Measurements from ENCODE around the gene CCDC88C.

The CCDC88C gene

DNA sequence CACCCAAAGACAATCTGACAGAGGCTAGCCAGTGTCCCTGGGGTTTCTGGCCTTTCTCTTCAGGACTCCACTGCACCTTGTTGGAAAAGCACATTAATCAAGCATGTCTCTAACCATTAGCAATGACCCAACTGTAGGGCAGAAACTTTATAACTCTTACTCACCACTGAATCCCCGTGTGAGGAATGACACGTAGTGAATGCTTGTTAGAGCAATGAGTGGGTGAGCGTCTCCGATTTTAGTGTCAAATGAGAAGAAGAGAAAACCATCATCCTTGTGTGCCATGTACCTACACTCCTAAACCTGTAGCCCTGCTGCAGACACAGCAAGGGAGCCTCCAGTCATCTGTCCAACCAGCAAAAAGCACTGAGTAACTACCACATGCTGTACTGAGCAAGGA is 116.7 kb downstream of the CCDC88C start:
- Histone ChIP-seq H3K27me3 (ENCODE audit: insufficient read depth, low read depth) (no peaks in the 10 kb centered on the region), H3K4me3 (IDR thresholded peaks at IDR 0.05; ENCODE audit: insufficient read depth, low read depth, low read length) (no peak overlapping the region), H4K20me1 (ENCODE audit: insufficient read depth) (no peaks in the 10 kb centered on the region), H3K4me2 (no peak overlapping the region), H3K79me2 (ENCODE audit: insufficient read depth, low read depth) (no peaks in the 10 kb centered on the region), H2AFZ (ENCODE audit: low read depth) (no peak overlapping the region), H3K36me3 (ENCODE audit: insufficient read depth) (no peaks in the 10 kb centered on the region), H3K9ac (no peak overlapping the region), H3K4me1 (ENCODE audit: low read depth, poor library complexity, severe bottlenecking) (no peaks in the 10 kb centered on the region), H3K27ac (no peak overlapping the region)
- TF ChIP-seq, protein P1, sequence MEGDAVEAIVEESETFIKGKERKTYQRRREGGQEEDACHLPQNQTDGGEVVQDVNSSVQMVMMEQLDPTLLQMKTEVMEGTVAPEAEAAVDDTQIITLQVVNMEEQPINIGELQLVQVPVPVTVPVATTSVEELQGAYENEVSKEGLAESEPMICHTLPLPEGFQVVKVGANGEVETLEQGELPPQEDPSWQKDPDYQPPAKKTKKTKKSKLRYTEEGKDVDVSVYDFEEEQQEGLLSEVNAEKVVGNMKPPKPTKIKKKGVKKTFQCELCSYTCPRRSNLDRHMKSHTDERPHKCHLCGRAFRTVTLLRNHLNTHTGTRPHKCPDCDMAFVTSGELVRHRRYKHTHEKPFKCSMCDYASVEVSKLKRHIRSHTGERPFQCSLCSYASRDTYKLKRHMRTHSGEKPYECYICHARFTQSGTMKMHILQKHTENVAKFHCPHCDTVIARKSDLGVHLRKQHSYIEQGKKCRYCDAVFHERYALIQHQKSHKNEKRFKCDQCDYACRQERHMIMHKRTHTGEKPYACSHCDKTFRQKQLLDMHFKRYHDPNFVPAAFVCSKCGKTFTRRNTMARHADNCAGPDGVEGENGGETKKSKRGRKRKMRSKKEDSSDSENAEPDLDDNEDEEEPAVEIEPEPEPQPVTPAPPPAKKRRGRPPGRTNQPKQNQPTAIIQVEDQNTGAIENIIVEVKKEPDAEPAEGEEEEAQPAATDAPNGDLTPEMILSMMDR (conservative IDR thresholded peaks at IDR 0.05; ENCODE audit: low read depth, low read length), result no peak

DNA sequence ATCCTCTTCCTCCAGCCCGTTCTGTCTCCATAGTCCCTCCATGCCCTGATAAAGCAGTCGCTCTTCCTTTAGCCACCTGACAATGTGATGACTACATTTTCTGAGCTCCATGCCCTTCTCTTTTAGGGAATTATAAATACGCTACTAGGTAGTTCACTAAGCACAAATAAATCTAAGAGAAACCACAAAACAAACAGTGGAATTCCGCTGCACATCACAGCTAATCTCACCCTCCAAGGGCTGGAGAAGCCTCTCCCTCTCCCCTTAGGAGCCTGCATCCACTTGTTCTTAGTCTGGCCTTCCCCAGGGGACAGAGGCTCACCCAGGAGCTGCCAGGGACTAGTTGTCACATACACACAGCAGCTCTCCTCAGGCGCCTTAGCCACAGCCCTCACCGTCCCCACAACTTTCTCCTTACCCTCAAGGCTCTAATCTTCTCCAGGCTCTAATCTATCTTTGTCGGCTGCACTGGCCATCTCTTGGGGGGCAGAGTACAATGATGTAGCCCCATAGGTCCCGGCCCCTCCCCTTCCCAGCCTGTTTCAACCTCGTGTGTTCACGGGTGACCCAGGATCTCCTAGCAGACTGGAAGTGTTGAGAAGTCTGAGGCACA is 117.2 kb downstream of the CCDC88C start:
- Histone ChIP-seq H3K27me3 (ENCODE audit: insufficient read depth, low read depth) (no peaks in the 10 kb centered on the region), H3K36me3 (ENCODE audit: insufficient read depth) (no peaks in the 10 kb centered on the region), H3K27ac (no peak overlapping the region), H3K79me2 (ENCODE audit: insufficient read depth, low read depth) (no peaks in the 10 kb centered on the region), H3K9ac (no peak overlapping the region), H3K4me2 (no peak overlapping the region), H3K4me1 (ENCODE audit: low read depth, poor library complexity, severe bottlenecking) (no peaks in the 10 kb centered on the region), H4K20me1 (ENCODE audit: insufficient read depth) (no peaks in the 10 kb centered on the region), H3K4me3 (IDR thresholded peaks at IDR 0.05; ENCODE audit: insufficient read depth, low read depth, low read length) (no peak overlapping the region), H2AFZ (ENCODE audit: low read depth) (no peak overlapping the region)
- TF ChIP-seq, protein P1 (conservative IDR thresholded peaks at IDR 0.05; ENCODE audit: low read depth, low read length), result no peak

DNA sequence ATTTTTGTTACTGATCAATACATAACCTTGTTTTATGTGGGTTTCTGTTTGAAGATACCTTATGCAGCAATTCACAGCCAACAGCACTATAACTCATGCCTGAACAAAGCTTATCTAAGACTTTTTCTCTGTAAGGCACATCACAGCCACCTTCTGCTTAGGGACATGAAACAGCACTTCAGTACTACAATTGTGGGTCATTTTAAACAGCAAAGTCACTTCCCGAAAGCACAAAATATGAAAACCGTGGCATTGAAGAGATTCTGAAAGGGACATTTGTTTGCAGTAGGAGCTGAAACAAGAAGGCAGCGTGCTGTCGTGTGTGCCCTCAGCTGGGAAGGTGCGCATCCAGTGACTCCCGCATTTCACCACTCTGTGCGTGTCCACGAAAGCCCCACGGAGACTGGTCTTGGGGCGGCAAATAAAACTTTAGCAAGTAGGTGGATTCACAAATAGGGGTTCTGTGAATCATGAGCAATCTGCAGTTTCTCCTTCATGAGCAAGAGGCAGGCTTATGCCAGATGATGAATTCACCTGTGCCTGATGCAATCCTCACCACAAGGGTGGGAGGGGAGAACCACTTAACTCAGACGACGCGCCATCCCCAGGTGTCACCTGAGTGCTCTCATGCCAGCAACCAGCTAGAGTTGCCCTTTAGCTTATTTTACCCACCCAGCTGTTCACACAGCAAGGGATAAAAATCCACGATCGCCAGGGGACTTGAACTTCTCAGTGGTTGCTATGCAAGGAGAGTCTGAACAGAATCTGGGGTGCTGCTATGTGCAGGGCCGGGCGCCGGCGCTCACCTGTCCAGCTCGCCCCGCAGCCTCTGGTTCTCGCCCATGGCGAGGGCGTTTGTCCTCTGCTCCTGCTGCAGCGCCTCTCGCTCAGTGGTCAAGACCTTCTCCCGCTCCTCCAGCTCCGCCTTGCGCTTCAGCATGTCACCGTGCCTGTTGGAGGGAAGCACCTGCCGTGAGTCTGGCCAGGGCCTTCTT is 118.2 kb downstream of the CCDC88C start:
- no peaks in the 10 kb centered on the region for H3K36me3 ChIP-seq (ENCODE audit: insufficient read depth)
- H3K79me2 ChIP-seq (ENCODE audit: insufficient read depth, low read depth), result no peaks in the 10 kb centered on the region
- H3K9ac ChIP-seq, result no peak overlapping the region
- TF ChIP-seq, protein P1 (conservative IDR thresholded peaks at IDR 0.05; ENCODE audit: low read depth, low read length), result no peak
- no peak overlapping the region for H3K27ac ChIP-seq
- H4K20me1 ChIP-seq (ENCODE audit: insufficient read depth), result no peaks in the 10 kb centered on the region
- no peak overlapping the region for H2AFZ ChIP-seq (ENCODE audit: low read depth)
- no peaks in the 10 kb centered on the region for H3K4me1 ChIP-seq (ENCODE audit: low read depth, poor library complexity, severe bottlenecking)
- H3K4me3 ChIP-seq (IDR thresholded peaks at IDR 0.05; ENCODE audit: insufficient read depth, low read depth, low read length), result no peak overlapping the region
- H3K27me3 ChIP-seq (ENCODE audit: insufficient read depth, low read depth), result no peaks in the 10 kb centered on the region
- no peak overlapping the region for H3K4me2 ChIP-seq

DNA sequence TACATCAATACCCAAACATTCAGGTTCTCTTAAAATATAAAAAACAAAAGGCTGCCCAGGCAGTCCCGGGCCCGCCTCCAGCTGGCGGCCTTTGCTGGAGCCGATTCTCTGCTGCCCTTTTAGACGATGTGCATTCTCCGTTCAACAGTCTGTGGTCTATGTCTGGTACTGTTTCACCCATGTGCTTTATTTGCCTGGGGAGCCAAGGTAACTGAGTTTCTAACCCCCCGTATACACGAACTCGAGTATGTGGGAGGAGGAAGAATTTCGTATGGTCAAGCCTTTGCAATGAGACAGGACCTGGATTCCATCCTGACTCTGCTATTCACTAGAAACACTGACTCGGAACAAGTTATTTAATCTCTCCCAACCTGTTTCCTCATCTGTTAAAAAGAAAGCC is 119.0 kb downstream of the CCDC88C start:
- H4K20me1 ChIP-seq (ENCODE audit: insufficient read depth), result no peaks in the 10 kb centered on the region
- no peak overlapping the region for H3K27ac ChIP-seq
- no peaks in the 10 kb centered on the region for H3K4me1 ChIP-seq (ENCODE audit: low read depth, poor library complexity, severe bottlenecking)
- TF ChIP-seq, protein P1 (conservative IDR thresholded peaks at IDR 0.05; ENCODE audit: low read depth, low read length), result no peak
- H3K4me2 ChIP-seq, result no peak overlapping the region
- no peak overlapping the region for H3K9ac ChIP-seq
- no peak overlapping the region for H2AFZ ChIP-seq (ENCODE audit: low read depth)
- no peak overlapping the region for H3K4me3 ChIP-seq (IDR thresholded peaks at IDR 0.05; ENCODE audit: insufficient read depth, low read depth, low read length)
- no peaks in the 10 kb centered on the region for H3K36me3 ChIP-seq (ENCODE audit: insufficient read depth)
- no peaks in the 10 kb centered on the region for H3K27me3 ChIP-seq (ENCODE audit: insufficient read depth, low read depth)
- no peaks in the 10 kb centered on the region for H3K79me2 ChIP-seq (ENCODE audit: insufficient read depth, low read depth)

Data from KMS-11 (cell line).